RWPE1 (cell line): Measurements from ENCODE around the gene BCAP31.

ENCODE experiments used
- CTCF ChIA-PET: fragments of 350-600 bp; sonication (Branson Sonifier 250); formaldehyde crosslinking; extraction: SDS; loops from one replicate; lab custom pipeline; 2021; lab: Yijun Ruan, JAX
- POLR2A ChIA-PET: fragments of 400-600 bp; formaldehyde crosslinking; extraction: SDS; loops from one replicate; lab custom pipeline; 2020; ENCODE audit warnings: antibody characterized with exemption; ENCODE audit not compliant: low non-redundant PET; lab: Yijun Ruan, JAX
- DNase-seq: peaks from one replicate; pipeline ENCODE4 v3.0.0; 2012; ENCODE audit warnings: low spot score
- H3K27ac ChIP-seq: fragments of 450-650 bp; 2 replicates; pipeline ENCODE4 v1.5.1; 2017
- CTCF ChIP-seq: fragments of 450-650 bp; conservative IDR thresholded peaks from 2 replicates; pipeline ENCODE4 v1.5.1; 2017; ENCODE audit warnings: low read depth, mild to moderate bottlenecking

BCAP31 gene

GRCh38 chrX:153769865-153770600 lies 45.8 kb upstream of the BCAP31 start:
- no peak for TF ChIP-seq CTCF
- no peak for DNase-seq
- ChIA-PET CTCF (interaction anchor here (0.6 kb wide), 1 partner anchor 9 kb away, joined by 5 read pairs; no protein-coding TSS in a partner anchor), POLR2A (no interaction called here)
- no peak overlapping the region for H3K27ac ChIP-seq

- POLR2A ChIA-PET, result no interaction called here
- H3K27ac ChIP-seq, result no peak overlapping the region
- DNase-seq, result no peak
- no peak for TF ChIP-seq CTCF
- CTCF ChIA-PET, result interaction anchor here (0.6 to 0.8 kb wide), 2 partner anchors 9 kb away, joined by 3 to 5 read pairs; no protein-coding TSS in a partner anchor
Measured at GRCh38 chrX:153769158-153769864, 45.1 kb upstream of the BCAP31 start.

GRCh38 chrX:153768311-153769157 lies 44.3 kb upstream of the BCAP31 start:
- TF ChIP-seq CTCF, result no peak
- no peak for DNase-seq
- ChIA-PET CTCF (interaction anchor here (0.8 kb wide), 1 partner anchor 10 kb away, joined by 3 read pairs; no protein-coding TSS in a partner anchor), POLR2A (no interaction called here)
- no peak overlapping the region for H3K27ac ChIP-seq

- DNase-seq, result no peak
- TF ChIP-seq CTCF, result no peak
- no peak overlapping the region for H3K27ac ChIP-seq
- ChIA-PET CTCF (no interaction called here), POLR2A (no interaction called here)
Measured at GRCh38 chrX:153767674-153768055, 43.5 kb upstream of the BCAP31 start.

- no peak for DNase-seq
- no peak for TF ChIP-seq CTCF
- POLR2A ChIA-PET, result interaction anchor here (0.6 kb wide), 1 partner anchor 43 kb away, joined by 3 read pairs; the partner anchor contains the start of gene BCAP31
- CTCF ChIA-PET, result no interaction called here
- H3K27ac ChIP-seq, result peak overlapping the region; percentile 91
Measured at GRCh38 chrX:153766871-153767673, 42.9 kb upstream of the BCAP31 start.
